Measurements from ENCODE around the gene TNS3. TPM values are rescaled to one million over a fixed set of nuclear protein-coding genes. Genes with fewer than 3 reads are reported as not detected.

TNS3 gene
- total and polyA plus RNA-seq, 2 donors (not counting 3 experiments of a cell fraction or from before 2014, with no cell fraction given): 10.4 to 45.1 TPM

DNA sequence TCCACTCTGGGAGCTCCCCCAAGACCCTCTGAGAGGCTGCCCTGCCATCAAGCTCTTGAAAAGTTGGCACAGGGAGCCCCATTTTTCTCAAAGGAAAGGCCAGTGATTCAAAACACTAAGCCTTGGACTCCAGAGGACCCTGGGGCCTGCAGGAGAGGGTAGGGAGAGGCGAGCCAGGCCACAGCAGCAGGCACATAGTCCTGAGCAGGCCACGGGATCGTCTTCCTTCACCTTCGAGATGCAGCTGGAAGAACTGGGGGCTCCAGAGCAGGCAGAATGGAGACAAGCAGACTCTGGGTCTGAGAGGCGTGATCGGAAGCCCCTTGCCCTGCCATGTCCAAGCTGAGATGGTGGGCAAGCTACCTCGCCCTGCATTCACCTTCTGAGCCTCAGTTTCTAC, 13.9 kb downstream of the TNS3 start:
- no peaks in the 10 kb centered on the region for H3K27me3 ChIP-seq (ENCODE audit: control insufficient read depth in 2 of 2, insufficient read depth in 2 of 2, low read length in 2 of 2)
- dilution Hi-C loops (cut with MboI; ENCODE audit: extremely low pct_ligation_motif_present, low sequenced_read_pairs): no loop called here
- no peaks in the 10 kb centered on the region for H3K36me3 ChIP-seq (ENCODE audit: control insufficient read depth in 2 of 2, extremely low read depth in 1 of 2, insufficient read depth in 2 of 2, low read length in 2 of 2)
- H3K9ac ChIP-seq (replicated peaks; ENCODE audit: extremely low read depth, insufficient read depth, low read length): no peak overlapping the region
- H3K9me1 ChIP-seq (replicated peaks; ENCODE audit: control insufficient read depth, extremely low read depth, insufficient read depth, low read length): no peaks in the 10 kb centered on the region
- no peak overlapping the region for H3K27ac ChIP-seq (ENCODE audit: insufficient read depth, low read depth, low read length)
- no peak for DNase-seq (ENCODE audit: low read depth, low spot score)
- H3K4me1 ChIP-seq (ENCODE audit: control insufficient read depth, extremely low read depth, insufficient read depth, low read length): no peaks in the 10 kb centered on the region
- H3K79me2 ChIP-seq (ENCODE audit: control insufficient read depth, insufficient read depth, low read length): no peaks in the 10 kb centered on the region
- CTCF ChIA-PET: interaction anchor here (0.9 kb wide), 1 partner anchor 33 kb away, joined by 3 read pairs; no protein-coding TSS in a partner anchor
- H2AFZ ChIP-seq (ENCODE audit: low read depth, low read length): no peak overlapping the region
- no peak for TF ChIP-seq MYC (IDR thresholded peaks at IDR 0.05; ENCODE audit: low read depth, low read length)
- TF ChIP-seq POLR2AphosphoS5 (IDR thresholded peaks at IDR 0.05; ENCODE audit: insufficient read depth, low read depth, low read length): no peak
- TF ChIP-seq, protein P1, sequence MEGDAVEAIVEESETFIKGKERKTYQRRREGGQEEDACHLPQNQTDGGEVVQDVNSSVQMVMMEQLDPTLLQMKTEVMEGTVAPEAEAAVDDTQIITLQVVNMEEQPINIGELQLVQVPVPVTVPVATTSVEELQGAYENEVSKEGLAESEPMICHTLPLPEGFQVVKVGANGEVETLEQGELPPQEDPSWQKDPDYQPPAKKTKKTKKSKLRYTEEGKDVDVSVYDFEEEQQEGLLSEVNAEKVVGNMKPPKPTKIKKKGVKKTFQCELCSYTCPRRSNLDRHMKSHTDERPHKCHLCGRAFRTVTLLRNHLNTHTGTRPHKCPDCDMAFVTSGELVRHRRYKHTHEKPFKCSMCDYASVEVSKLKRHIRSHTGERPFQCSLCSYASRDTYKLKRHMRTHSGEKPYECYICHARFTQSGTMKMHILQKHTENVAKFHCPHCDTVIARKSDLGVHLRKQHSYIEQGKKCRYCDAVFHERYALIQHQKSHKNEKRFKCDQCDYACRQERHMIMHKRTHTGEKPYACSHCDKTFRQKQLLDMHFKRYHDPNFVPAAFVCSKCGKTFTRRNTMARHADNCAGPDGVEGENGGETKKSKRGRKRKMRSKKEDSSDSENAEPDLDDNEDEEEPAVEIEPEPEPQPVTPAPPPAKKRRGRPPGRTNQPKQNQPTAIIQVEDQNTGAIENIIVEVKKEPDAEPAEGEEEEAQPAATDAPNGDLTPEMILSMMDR (IDR thresholded peaks at IDR 0.05; ENCODE audit: extremely low read depth in 1 of 2, insufficient read depth in 1 of 2, low read depth in 1 of 2, low read length in 2 of 2): no peak
- no peak for TF ChIP-seq EZH2 (IDR thresholded peaks at IDR 0.05; ENCODE audit: borderline replicate concordance, low read depth, low read length, severe bottlenecking)
- no peaks in the 10 kb centered on the region for H3K9me3 ChIP-seq (replicated peaks; ENCODE audit: control insufficient read depth, insufficient read depth, low read length)
- no peaks in the 10 kb centered on the region for H4K20me1 ChIP-seq (replicated peaks; ENCODE audit: control insufficient read depth, extremely low read depth, insufficient read depth, low read length)
- FAIRE-seq: no peak
- POLR2A ChIA-PET: no interaction called here
- no TSS peak for BruUV-seq (replicated peaks)
- intact Hi-C loops (cut with micrococcal nuclease): no loop called here
- H3K4me2 ChIP-seq (ENCODE audit: insufficient read depth, low read length): no peak overlapping the region
- H3K4me3 ChIP-seq (replicated peaks in 1 of 3; ENCODE audit: insufficient read depth in 1 of 3, low read depth in 1 of 3, low read length in 3 of 3): no peak overlapping the region

DNA sequence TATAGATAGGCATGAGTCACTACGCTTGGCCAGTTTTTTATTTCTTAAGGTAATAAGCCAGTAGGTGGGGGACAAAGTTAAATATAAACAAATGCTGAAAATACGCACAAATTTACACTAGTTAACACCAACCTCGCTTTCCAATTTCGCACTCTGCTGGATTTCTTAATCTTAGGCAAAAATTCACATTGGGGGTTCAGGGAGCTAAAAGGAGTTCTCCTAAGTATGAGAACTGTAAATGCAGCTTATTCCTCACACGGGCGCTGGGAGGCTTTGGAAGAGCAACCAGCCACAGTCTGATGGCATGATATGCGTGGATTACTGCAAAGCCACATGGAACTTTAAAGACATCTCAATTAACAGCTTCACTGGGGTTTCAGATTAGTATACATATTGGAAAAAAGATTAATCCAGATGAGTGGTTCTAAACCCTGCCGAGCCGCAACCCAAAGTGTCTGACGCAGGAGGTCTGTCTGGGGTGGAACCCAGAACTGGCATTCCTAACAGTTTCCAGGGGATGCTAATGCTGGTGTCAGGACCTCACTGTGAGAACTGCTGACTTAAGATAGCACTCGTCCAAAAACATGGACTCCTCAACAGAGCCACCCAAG, 16.2 kb downstream of the TNS3 start:
- H3K9me1 ChIP-seq (replicated peaks; ENCODE audit: control insufficient read depth, extremely low read depth, insufficient read depth, low read length): no peaks in the 10 kb centered on the region
- H3K4me1 ChIP-seq (ENCODE audit: control insufficient read depth, extremely low read depth, insufficient read depth, low read length): no peaks in the 10 kb centered on the region
- BruUV-seq (replicated peaks): no TSS peak
- H3K27me3 ChIP-seq (ENCODE audit: control insufficient read depth in 2 of 2, insufficient read depth in 2 of 2, low read length in 2 of 2): no peaks in the 10 kb centered on the region
- H3K27ac ChIP-seq (ENCODE audit: insufficient read depth, low read depth, low read length): no peak overlapping the region
- POLR2A ChIA-PET: no interaction called here
- FAIRE-seq (no peak), DNase-seq (ENCODE audit: low read depth, low spot score) (no peak)
- H2AFZ ChIP-seq (ENCODE audit: low read depth, low read length): no peak overlapping the region
- no peaks in the 10 kb centered on the region for H3K79me2 ChIP-seq (ENCODE audit: control insufficient read depth, insufficient read depth, low read length)
- intact Hi-C loops (cut with micrococcal nuclease) (no loop called here), dilution Hi-C loops (cut with MboI; ENCODE audit: extremely low pct_ligation_motif_present, low sequenced_read_pairs) (no loop called here)
- H3K9me3 ChIP-seq (replicated peaks; ENCODE audit: control insufficient read depth, insufficient read depth, low read length): no peaks in the 10 kb centered on the region
- no peak overlapping the region for H3K4me3 ChIP-seq (replicated peaks in 1 of 3; ENCODE audit: insufficient read depth in 1 of 3, low read depth in 1 of 3, low read length in 3 of 3)
- H3K9ac ChIP-seq (replicated peaks; ENCODE audit: extremely low read depth, insufficient read depth, low read length): no peak overlapping the region
- no peak for TF ChIP-seq FOS (IDR thresholded peaks at IDR 0.05; ENCODE audit: borderline replicate concordance, insufficient read depth, low read length)
- no peak overlapping the region for H3K4me2 ChIP-seq (ENCODE audit: insufficient read depth, low read length)
- no peaks in the 10 kb centered on the region for H4K20me1 ChIP-seq (replicated peaks; ENCODE audit: control insufficient read depth, extremely low read depth, insufficient read depth, low read length)
- no peaks in the 10 kb centered on the region for H3K36me3 ChIP-seq (ENCODE audit: control insufficient read depth in 2 of 2, extremely low read depth in 1 of 2, insufficient read depth in 2 of 2, low read length in 2 of 2)
- CTCF ChIA-PET: interaction anchor here (1.6 to 1.7 kb wide), 3 partner anchors 10 to 299 kb away, joined by 3 to 4 read pairs (median 4); no protein-coding TSS in a partner anchor

Measured in endothelial cell of umbilical vein (primary cell).